Measurements from ENCODE around the gene WNT16.

GRCh38 chr7:121328508-121329190 lies at the start of gene WNT16:
- no peak for TF ChIP-seq CTCF (IDR thresholded peaks at IDR 0.05)
- no peak for TF ChIP-seq POLR2A (IDR thresholded peaks at IDR 0.05)

Data from adrenal gland (tissue), 5 donors.